Suppressor macrophage (primary cell): ENCODE data around the gene CORO2A.
A peak's percentile ranks its signal among the peaks of the same experiment; 100 is the strongest.

Experiments used
- DNase-seq, 4 experiments: peaks; one replicate each; pipeline ENCODE4 v3.0.0-alpha.2; 2020 to 2022
- total RNA-seq, 17 experiments: gene quantifications; one replicate each; lab custom pipeline; 2026; ENCODE audit warnings: mixed read lengths in 6 of 17, inconsistent platforms in 3 of 17; lab: John Stamatoyannopoulos, UW

The CORO2A gene, protein sequence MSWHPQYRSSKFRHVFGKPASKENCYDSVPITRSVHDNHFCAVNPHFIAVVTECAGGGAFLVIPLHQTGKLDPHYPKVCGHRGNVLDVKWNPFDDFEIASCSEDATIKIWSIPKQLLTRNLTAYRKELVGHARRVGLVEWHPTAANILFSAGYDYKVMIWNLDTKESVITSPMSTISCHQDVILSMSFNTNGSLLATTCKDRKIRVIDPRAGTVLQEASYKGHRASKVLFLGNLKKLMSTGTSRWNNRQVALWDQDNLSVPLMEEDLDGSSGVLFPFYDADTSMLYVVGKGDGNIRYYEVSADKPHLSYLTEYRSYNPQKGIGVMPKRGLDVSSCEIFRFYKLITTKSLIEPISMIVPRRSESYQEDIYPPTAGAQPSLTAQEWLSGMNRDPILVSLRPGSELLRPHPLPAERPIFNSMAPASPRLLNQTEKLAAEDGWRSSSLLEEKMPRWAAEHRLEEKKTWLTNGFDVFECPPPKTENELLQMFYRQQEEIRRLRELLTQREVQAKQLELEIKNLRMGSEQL
- 4.1 to 48.0 (median 19.2) reads per million in 17 experiments for total RNA-seq

- peak; percentile 78 to 95 (median 88) for DNase-seq
Measured at GRCh38 chr9:98192503-98193335, at the start of gene CORO2A. Gene CORO2A (minus strand): TSS chr9:98192637. CDS start chr9:98157660, 34,977 bp downstream.

- peak; percentile 35 to 77 (median 61) for DNase-seq
Measured at GRCh38 chr9:98241357-98242300, 49.2 kb upstream of the CORO2A start.

GRCh38 chr9:98240475-98240874 is 48.0 kb upstream of the CORO2A start:
- peak; percentile 70 to 89 (median 84) for DNase-seq

GRCh38 chr9:98236901-98237487 is 44.6 kb upstream of the CORO2A start:
- peak in 3 of 4 experiments; percentile 47 to 57 (median 54) for DNase-seq

DNA sequence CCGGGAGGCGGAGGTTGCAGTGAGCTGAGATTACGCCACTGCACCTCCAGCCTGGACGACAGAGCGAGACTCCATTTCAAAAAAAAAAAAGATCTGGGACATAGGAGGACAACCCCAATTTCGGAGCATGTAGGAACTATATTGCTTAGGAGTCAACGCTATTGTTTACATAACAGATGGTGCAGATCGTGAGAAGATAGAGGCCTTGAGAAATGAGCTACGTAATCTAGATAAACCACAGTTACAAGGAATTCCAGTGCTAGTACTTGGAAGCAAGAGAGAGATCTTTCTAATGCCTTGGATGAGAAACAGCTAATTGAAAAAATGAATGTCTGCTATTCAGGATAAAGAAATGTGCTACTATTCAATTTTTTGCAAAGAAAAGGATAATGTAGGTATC is 42.7 kb upstream of the CORO2A start:
- DNase-seq: no peak

DNA sequence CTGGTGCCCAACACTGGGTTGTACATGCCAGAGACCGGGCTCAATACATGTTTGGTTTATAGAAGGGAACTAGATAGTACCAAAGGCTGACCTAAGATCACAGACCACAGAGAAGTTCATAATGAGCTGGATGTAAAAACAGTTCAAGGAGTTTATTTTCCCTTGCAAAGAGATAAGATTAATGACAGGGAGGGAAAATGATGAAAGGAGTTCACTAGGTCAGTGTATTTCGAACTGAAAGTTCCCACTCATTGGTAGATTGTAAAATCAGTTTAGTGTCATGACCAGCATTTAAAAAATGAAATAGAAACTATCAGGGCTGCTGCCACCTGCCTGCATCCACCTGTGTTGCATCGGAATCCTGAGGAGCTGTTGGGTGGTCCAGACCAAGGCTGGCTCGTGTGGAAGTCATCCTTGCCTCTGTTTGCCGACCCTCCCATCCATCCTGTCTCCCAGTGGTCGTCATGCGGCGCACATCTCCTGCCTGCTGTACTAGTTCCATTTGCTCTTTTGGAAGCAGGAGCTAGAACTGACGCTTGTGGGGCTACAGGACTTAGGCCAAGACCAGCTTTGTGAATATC is 41.9 kb upstream of the CORO2A start:
- no peak for DNase-seq

DNA sequence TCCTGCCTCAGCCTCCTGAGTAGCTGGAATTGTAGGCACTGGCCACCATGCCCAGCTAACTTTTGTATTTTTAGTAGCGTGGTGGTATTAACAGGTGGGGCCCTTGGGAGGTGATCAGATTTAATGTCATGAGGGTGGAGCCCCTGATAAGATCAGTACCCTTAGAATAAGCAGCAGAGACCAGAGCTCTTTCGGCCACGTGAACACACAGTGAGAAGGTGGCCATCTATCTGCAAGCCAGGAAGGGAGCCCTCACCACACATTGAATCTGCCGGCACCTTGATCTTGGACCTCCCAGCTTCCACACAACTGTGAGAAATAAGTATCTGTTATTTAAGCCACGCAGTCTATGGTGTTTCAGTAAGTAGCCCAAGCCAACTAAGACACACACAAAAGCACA is 40.5 kb upstream of the CORO2A start:
- DNase-seq: no peak

GRCh38 chr9:98231770-98232478 is 39.5 kb upstream of the CORO2A start:
- peak in 3 of 4 experiments; percentile 47 to 69 (median 62) for DNase-seq

- peak in 2 of 4 experiments; percentile 18 to 39 for DNase-seq
Measured at GRCh38 chr9:98230789-98231188, 38.4 kb upstream of the CORO2A start.

DNA sequence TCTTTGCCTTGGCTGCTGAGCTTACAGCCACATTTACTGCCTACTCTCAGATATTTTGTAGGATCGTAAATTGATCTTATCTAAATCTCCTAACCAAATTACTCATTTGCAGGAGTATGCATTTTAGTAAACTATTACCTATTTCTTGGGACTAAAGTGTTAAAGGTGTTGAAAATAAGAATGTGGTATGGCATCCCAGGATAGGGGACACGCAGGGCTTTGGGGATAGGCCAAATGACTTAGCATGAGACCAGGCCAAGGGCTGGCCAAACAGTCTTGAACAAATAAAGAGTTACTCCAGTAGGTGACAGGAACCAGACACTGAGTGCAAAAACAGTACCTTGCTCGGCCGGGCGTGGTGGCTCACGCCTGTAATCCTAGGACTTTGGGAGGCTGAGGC is 37.9 kb upstream of the CORO2A start:
- DNase-seq: no peak

GRCh38 chr9:98229620-98230019 is 37.2 kb upstream of the CORO2A start:
- DNase-seq: no peak

GRCh38 chr9:98229090-98229395 is 36.6 kb upstream of the CORO2A start:
- DNase-seq: no peak

GRCh38 chr9:98228392-98229089 is 36.1 kb upstream of the CORO2A start:
- peak in 2 of 4 experiments; percentile 39 to 50 for DNase-seq

GRCh38 chr9:98227883-98228282 is 35.4 kb upstream of the CORO2A start:
- no peak for DNase-seq

- DNase-seq: no peak
Measured at GRCh38 chr9:98226957-98227356, 34.5 kb upstream of the CORO2A start.

- no peak for DNase-seq
Measured at GRCh38 chr9:98226516-98226915, 34.1 kb upstream of the CORO2A start.

GRCh38 chr9:98225015-98225442 is 32.6 kb upstream of the CORO2A start:
- no peak for DNase-seq

DNA sequence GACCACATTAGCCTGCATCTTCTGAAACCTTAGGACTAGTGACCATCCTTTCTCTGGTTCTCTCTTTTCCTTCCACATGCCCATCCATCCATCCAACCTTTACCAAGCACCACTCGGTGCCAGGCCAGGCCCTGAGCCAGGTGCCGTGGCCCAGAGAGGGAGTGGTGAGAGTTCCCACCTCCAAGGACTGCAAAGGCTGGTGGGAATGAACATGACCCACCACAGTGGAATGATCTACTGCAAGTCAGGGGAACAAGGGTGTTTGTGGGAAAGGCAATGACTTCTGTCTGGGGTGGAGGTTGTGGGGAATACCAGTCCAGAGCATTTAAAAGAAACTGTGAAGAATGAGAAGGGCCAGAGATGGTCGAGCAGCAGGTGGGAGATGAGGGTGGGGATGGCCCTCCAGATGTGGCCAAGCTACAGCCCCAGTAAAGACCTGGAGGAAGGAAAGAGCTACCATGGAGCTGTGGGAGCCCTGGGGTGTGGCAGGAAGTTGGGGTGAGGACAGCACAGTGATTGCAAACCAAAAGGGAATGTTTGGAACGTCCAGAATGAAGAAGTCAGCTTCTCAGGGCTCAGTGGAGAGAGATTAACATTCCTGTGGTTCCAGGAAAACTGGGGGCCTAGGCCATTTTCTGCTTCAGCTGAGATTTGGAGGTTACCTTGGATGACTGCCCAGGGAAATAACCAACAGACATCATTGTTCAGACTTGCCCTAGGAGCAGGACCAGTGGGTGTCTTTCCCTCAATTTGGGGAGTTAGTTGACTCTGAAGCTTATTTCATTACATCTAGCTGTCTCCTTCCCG is 30.7 kb upstream of the CORO2A start:
- DNase-seq: no peak

- no peak for DNase-seq
Measured at GRCh38 chr9:98220911-98221310, 28.5 kb upstream of the CORO2A start.
